Upper lobe of left lung (tissue), 6 donors: ENCODE results near the gene PSMB5. TPM values are rescaled to one million over a fixed set of nuclear protein-coding genes. Genes with fewer than 3 reads are reported as not detected.
A peak's percentile ranks its signal among the peaks of the same experiment; 100 is the strongest.

Experiments used
- ATAC-seq, 2 donors: fragments of 200-7000 bp; cut with Tn5 transposase; one replicate each; pipeline ENCODE4 v1.9.1; 2022; ENCODE audit warnings: mild to moderate bottlenecking in 2 of 2, moderate library complexity in 2 of 2; ENCODE audit not compliant: low FRiP score in 2 of 2
- DNase-seq, 2 donors: peaks; one replicate each; pipeline ENCODE4 v3.0.0-alpha.2; 2019 to 2020
- H3K27ac ChIP-seq, 4 donors: fragments of 200-600 bp; sonication (generic); one replicate each; pipeline ENCODE4 v1.5.1; 2016 to 2019
- H3K27me3 ChIP-seq, 4 donors: fragments of 200-600 bp; sonication (generic); one replicate each; pipeline ENCODE4 v1.5.1; 2017 to 2019
- H3K36me3 ChIP-seq, 4 donors: fragments of 200-600 bp; sonication (generic); one replicate each; pipeline ENCODE4 v1.5.1; 2016 to 2019
- H3K4me1 ChIP-seq, 4 donors: fragments of 200-600 bp; sonication (generic); one replicate each; pipeline ENCODE4 v1.5.1; 2018 to 2019
- H3K4me3 ChIP-seq, 4 donors: fragments of 200-600 bp; sonication (generic); one replicate each; pipeline ENCODE4 v1.5.1; 2017 to 2019; ENCODE audit warnings: mild to moderate bottlenecking in 2 of 4, moderate library complexity in 1 of 4
- H3K9me3 ChIP-seq, 4 donors: fragments of 200-600 bp; sonication (generic); one replicate each; pipeline ENCODE4 v1.5.1; 2018 to 2019
- CTCF ChIP-seq, 6 experiments: fragments of 450-650 bp in 4 of 6; fragments of 200-600 bp in 2 of 6; sonication (generic) in 2 of 6; IDR thresholded peaks; one replicate each; pipeline ENCODE4 v1.5.1; 2016 to 2019; ENCODE audit warnings: antibody characterized with exemption in 6 of 6
- EP300 ChIP-seq, 4 donors: sonication (generic); formaldehyde crosslinking; IDR thresholded peaks; one replicate each; pipeline ENCODE4 v1.5.1; 2017; ENCODE audit warnings: antibody characterized with exemption in 4 of 4, control low read depth in 2 of 4
- POLR2A ChIP-seq, 4 donors: fragments of 450-650 bp; IDR thresholded peaks; one replicate each; pipeline ENCODE4 v1.5.1; 2016 to 2017; ENCODE audit warnings: antibody characterized with exemption in 4 of 4, mild to moderate bottlenecking in 2 of 4
- POLR2AphosphoS5 ChIP-seq, 2 donors: sonication (generic); formaldehyde crosslinking; IDR thresholded peaks; one replicate each; pipeline ENCODE4 v1.5.1; 2017; ENCODE audit warnings: antibody characterized with exemption in 2 of 2
- WGBS, 2 donors: methylation state at CpG; one replicate each; pipeline ENCODE4 v1.1.5; 2017 to 2018; 5-methylcytosine and 5-hydroxymethylcytosine counted together
- total RNA-seq, 6 donors: library from RNA; depleted of rRNA in 4 of 6; stranded (reverse); fragments of >200 nt in 4 of 6; gene quantifications; one replicate each; pipeline versions ENCODE4 v1.1.0 to v1.2.1, GENCODE V29; 2016 to 2021
- donor health status: DM: no; HTN: no; CAD: no; lungs with moderate emphysema.
- donor health status: DM: no; HTN: yes; CAD: no; lungs with severe emphysema.

The PSMB5 gene
- total RNA-seq, 6 donors from 2014 or later = 58.7 to 147 (median 86.1) TPM

- H3K27me3 ChIP-seq = no peaks in the 10 kb centered on the region
- peaks cover 13 to 17% (median 15%) of the 10 kb centered on the region in 4 donors for H3K4me1 ChIP-seq
- peak in 1 of 2 donors; percentile 72 for DNase-seq
- peaks cover 44 to 88% (median 81%) of the 10 kb centered on the region in 4 donors for H3K36me3 ChIP-seq
- no peak for TF ChIP-seq EP300 (IDR thresholded peaks at IDR 0.05)
- TF ChIP-seq POLR2AphosphoS5 (IDR thresholded peaks at IDR 0.05) = peak in 1 of 2 donors; percentile 38
- TF ChIP-seq POLR2A (IDR thresholded peaks at IDR 0.05) = no peak
- TF ChIP-seq CTCF (IDR thresholded peaks at IDR 0.05) = no peak
- H3K9me3 ChIP-seq = no peaks in the 10 kb centered on the region
- no peak overlapping the region for H3K4me3 ChIP-seq
- peak; percentile 38 to 64 for ATAC-seq
- H3K27ac ChIP-seq = peak overlapping the region in 3 of 4 donors; percentile 48 to 53 (median 49)
- 8 to 29% methylated on average over 4 of the region's 4 CpGs for WGBS, 2 donors
Observed at GRCh38 chr14:23062002-23062401, 27.3 kb upstream of the PSMB5 start.

- H3K27me3 ChIP-seq = no peaks in the 10 kb centered on the region
- ATAC-seq (no peak), DNase-seq (peak in 1 of 2 donors; percentile 3)
- TF ChIP-seq POLR2AphosphoS5 (IDR thresholded peaks at IDR 0.05) (no peak), EP300 (IDR thresholded peaks at IDR 0.05) (no peak), POLR2A (IDR thresholded peaks at IDR 0.05) (no peak), CTCF (IDR thresholded peaks at IDR 0.05) (no peak)
- H3K27ac ChIP-seq = no peak overlapping the region
- peaks cover 24 to 29% (median 28%) of the 10 kb centered on the region in 4 donors for H3K4me1 ChIP-seq
- H3K9me3 ChIP-seq = no peaks in the 10 kb centered on the region
- H3K36me3 ChIP-seq = peaks cover 44 to 75% (median 68%) of the 10 kb centered on the region in 4 donors
- H3K4me3 ChIP-seq = no peak overlapping the region
- 94 to 96% methylated on average over 17 of the region's 17 CpGs for WGBS, 2 donors
Observed at GRCh38 chr14:23060536-23061260, 26.0 kb upstream of the PSMB5 start.

- Histone ChIP-seq H3K27ac (peak overlapping the region in 1 of 4 donors; percentile 82), H3K4me3 (no peak overlapping the region), H3K36me3 (peaks cover 38 to 57% (median 52%) of the 10 kb centered on the region in 4 donors), H3K27me3 (no peaks in the 10 kb centered on the region), H3K9me3 (no peaks in the 10 kb centered on the region), H3K4me1 (peaks cover 24 to 30% (median 28%) of the 10 kb centered on the region in 4 donors)
- DNase-seq = peak in 1 of 2 donors; percentile 71
- TF ChIP-seq POLR2A (IDR thresholded peaks at IDR 0.05) = no peak
- no peak for TF ChIP-seq POLR2AphosphoS5 (IDR thresholded peaks at IDR 0.05)
- TF ChIP-seq CTCF (IDR thresholded peaks at IDR 0.05) = no peak
- no peak for TF ChIP-seq EP300 (IDR thresholded peaks at IDR 0.05)
- 92 to 94% methylated on average over 32 of the region's 32 CpGs for WGBS, 2 donors
- no peak for ATAC-seq
Observed at GRCh38 chr14:23058654-23059504, 24.2 kb upstream of the PSMB5 start.

- Histone ChIP-seq H3K4me1 (peaks cover 24 to 30% (median 28%) of the 10 kb centered on the region in 4 donors), H3K9me3 (no peaks in the 10 kb centered on the region), H3K4me3 (peak overlapping the region; percentile 15 to 88 (median 76)), H3K36me3 (peaks cover 31 to 48% (median 44%) of the 10 kb centered on the region in 4 donors), H3K27ac (peak overlapping the region; percentile 52 to 82 (median 62)), H3K27me3 (no peaks in the 10 kb centered on the region)
- DNase-seq (peak; percentile 90), ATAC-seq (peak; percentile 87 to 88)
- TF ChIP-seq EP300 (IDR thresholded peaks at IDR 0.05) = no peak
- TF ChIP-seq POLR2AphosphoS5 (IDR thresholded peaks at IDR 0.05) = peak in 1 of 2 donors; percentile 26
- peak; percentile 86 to 97 (median 96) for TF ChIP-seq CTCF (IDR thresholded peaks at IDR 0.05)
- 1 to 5% methylated on average over 16 to 49 of the region's 51 CpGs for WGBS, 2 donors
Observed at GRCh38 chr14:23057757-23058653, 23.3 kb upstream of the PSMB5 start.
